GM18526 (cell line): Measurements from ENCODE around the gene CACNA1G.

Experiments used
- POLR2A ChIP-seq: IDR thresholded peaks from 3 replicates; pipeline ENCODE4 v1.6.1; 2011; ENCODE audit not compliant: insufficient read length; ENCODE audit errors: extremely low read depth

Gene CACNA1G

DNA sequence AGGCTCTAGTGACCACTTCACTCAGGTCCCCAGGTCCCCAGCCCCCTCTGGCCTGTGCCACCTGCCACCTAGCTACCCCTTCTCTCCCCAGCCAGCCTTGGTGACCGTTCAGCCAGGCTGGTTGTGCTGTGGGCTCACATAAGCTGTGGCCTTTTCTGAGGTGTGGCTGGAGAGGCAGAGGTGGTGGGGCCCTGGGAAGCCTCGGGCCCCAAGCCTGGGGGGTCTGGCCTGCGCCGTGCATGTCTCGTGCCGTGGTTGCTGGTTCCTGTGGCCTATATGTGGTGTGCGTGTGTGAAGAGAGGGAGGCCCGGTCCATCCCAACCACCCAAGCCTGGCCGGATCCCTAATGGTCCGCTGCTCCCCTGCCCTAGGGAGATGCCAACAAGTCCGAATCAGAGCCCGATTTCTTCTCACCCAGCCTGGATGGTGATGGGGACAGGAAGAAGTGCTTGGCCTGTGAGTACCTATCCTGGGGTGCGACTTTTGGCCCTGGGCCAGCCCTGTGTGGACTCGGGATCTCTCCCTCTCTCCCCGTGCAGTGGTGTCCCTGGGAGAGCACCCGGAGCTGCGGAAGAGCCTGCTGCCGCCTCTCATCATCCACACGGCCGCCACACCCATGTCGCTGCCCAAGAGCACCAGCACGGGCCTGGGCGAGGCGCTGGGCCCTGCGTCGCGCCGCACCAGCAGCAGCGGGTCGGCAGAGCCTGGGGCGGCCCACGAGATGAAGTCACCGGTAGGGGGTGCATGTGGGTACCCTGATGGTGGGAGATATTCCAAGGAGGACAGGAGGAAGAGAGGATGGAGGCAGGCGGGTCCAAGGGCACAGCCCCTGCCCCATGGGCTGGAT is 35.9 kb downstream of the CACNA1G start:
- TF ChIP-seq POLR2A, result no peak

DNA sequence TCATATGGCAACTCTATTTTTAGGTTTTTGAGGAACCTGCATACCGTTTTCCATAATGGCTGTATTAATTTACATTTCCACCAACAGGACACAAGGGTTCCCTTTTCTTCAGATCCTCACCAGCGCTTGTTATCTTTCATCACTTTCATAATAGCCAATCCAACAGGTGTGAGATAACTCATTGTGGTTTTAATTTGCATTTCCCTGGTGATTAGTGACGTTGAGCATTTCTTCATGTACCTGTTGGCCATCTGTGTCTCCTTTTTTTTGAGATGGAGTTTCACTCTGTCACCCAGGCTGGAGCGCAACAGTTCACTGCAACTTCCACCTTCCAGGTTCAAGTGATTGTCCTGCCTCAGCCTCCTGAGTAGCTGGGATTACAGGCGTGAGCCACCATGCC is 38.0 kb downstream of the CACNA1G start:
- TF ChIP-seq POLR2A, result no peak

- TF ChIP-seq POLR2A, result no peak
Observed at GRCh38 chr17:50599606-50600005, 39.1 kb downstream of the CACNA1G start.

DNA sequence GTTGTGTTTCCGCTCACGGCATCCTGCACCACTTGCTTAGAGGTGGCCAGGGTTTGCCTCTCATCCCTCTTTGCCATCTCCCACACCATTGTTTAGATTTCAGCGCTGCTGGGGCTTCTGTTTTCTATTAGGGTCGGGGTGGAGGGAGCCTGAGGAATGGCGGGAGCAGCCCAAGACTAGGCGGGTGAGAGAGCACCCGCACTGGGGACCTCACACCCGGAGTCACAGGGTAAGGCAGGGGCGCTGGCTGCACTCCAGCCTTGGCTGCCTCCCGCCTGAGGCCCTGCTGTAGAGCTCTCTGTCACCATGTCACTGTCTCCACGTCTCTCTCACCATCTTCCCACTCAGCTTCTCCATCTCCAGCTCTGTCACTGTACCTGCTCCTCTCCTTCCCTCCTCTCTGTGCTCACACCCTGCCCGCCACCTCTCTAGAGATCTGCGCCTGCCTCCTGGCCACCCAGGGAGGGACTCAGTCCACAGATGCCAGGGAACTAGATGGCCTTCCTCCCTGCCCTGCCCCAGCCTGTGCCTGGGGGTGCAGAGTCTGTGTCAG is 41.4 kb downstream of the CACNA1G start:
- no peak for TF ChIP-seq POLR2A

DNA sequence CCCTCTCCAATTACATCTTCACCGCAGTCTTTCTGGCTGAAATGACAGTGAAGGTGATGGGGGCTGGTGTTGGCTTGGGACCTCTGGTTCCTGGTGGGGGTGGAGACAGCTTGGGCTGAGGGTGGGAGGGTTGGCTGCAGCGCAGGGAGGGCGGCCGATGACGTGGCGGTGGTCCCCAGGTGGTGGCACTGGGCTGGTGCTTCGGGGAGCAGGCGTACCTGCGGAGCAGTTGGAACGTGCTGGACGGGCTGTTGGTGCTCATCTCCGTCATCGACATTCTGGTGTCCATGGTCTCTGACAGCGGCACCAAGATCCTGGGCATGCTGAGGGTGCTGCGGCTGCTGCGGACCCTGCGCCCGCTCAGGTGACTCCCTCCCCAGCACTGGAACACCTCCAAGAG is 42.3 kb downstream of the CACNA1G start:
- no peak for TF ChIP-seq POLR2A

- no peak for TF ChIP-seq POLR2A
Observed at GRCh38 chr17:50603340-50603739, 42.8 kb downstream of the CACNA1G start.

DNA sequence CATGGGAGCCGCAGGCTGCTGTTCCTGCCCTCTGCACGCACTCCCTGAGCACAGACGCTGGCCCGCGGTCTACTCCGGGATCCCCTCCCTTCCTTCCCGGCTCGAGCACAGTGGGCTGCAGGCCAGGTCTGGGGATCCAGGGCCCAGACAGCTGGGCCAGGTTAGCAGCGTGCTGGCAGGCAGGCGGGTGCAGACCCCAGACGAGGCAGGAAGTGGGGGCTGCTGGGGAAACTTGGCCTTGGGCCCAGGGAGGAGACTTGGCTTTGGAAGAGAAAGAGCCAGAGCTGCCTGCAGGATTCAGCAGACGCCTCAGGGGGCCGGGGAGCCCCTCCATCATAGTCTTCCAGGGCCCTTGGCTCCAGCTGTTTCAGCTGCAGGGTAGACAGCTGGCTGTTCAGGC is 44.0 kb downstream of the CACNA1G start:
- TF ChIP-seq POLR2A, result no peak

- no peak for TF ChIP-seq POLR2A
Observed at GRCh38 chr17:50605429-50605828, 44.9 kb downstream of the CACNA1G start.

DNA sequence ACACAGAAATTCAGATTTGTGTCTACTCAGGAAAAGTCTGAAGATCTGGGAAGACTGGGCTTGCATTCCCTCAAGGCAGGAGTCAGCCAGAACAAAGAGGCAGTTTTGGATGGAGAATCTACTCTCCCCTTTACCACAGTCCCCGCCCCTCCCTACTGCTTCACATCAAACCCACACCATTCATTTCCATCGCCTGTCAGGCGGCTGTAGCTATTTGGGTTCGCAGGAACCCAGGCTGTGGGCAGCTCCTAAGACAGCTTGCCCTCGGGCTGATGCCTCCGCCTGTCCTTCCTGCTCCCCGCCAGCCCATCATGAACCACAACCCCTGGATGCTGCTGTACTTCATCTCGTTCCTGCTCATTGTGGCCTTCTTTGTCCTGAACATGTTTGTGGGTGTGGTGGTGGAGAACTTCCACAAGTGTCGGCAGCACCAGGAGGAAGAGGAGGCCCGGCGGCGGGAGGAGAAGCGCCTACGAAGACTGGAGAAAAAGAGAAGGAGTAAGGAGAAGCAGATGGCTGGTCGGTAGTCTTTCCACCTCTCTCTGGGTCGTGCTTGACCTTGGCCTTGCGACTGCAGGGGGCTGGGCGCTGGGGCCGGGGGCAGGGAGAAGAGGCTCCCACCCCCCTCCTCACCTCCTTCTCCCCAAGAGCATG is 47.1 kb downstream of the CACNA1G start:
- no peak for TF ChIP-seq POLR2A

DNA sequence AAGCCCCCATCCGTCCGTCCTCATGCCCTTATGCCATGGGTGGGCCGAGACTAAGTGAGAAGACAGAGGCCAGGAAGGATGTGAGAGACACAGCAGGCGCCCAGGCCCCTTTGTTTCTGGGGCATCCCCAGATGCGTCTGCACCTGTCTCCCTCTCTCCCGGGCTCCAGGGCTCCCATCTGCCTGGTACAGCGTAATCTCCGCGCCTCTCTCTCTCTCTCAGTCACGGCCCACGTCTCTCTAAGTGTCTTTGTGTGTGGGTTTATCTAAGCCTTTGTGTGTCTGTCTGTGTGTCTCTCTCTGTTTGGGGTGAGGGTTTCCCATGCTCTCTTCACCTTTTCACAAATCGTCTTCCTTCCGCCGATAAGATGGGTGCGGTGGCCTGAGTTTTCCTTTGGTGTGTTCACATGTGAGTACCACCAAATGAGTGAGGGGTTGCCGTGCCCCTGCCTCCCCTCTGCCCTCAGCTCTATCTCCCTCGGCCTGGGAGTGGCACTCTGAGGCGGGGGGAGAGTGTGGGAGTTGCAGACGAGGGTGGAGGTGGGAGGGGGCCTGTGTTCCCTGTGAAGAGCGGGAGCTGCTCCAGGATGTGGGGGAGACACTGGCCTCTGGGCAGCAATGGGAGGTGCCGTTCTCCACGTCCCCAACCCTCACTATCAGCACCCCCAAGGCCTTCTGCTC is 48.3 kb downstream of the CACNA1G start:
- no peak for TF ChIP-seq POLR2A

DNA sequence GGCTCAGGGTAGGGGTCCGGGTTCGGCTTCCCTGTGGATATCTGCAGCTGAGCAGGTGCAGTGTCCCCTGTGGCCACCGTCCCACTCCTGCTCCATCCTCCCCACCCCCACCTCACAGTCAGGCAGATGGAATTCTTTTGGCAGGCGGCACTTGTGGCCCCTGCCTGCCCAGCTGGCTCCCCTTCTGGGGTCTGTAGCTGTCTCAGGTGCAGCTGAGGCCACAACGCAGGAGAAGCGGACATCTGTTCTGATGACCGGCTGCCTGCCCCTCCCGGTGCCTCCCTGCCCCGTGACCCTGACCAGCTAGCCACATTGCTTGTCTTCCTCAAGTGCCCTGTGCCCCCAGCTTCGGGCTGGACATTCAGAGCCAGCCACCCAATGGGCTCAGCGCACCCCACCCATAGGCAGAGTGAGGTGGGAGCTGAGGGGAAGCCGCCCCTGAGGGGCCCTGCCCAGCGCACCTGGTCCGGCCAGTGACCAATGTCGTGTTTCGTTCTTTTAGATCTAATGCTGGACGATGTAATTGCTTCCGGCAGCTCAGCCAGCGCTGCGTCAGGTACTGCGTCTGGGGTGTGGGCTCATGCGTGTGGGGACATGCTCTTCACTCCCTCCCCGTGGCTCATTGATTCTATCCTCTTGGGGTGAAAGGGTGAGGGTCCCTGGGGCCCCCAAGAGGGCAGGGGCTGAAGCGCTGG is 49.0 kb downstream of the CACNA1G start:
- TF ChIP-seq POLR2A, result no peak

- no peak for TF ChIP-seq POLR2A
Observed at GRCh38 chr17:50611634-50612033, 51.1 kb downstream of the CACNA1G start.

- TF ChIP-seq POLR2A, result no peak
Observed at GRCh38 chr17:50612281-50612680, 51.8 kb downstream of the CACNA1G start.

GRCh38 chr17:50613007-50613992 is 52.8 kb downstream of the CACNA1G start:
- TF ChIP-seq POLR2A, result no peak
